Activated effector memory CD4-positive, alpha-beta T cell treated with Interleukin-2 at 50 U/mL for 16 hours (primary cell): ENCODE measurements around the gene STIM2.
A peak's percentile ranks its signal among the peaks of the same experiment; 100 is the strongest.
"Not testable (repeated sequence)": the region's sequence is repeated elsewhere in the genome, so short reads cannot be mapped to it uniquely, and the experiment has no call there.

Source experiments
- DNase-seq: peaks from one replicate; pipeline ENCODE4 v3.0.0-alpha.2; 2020

Gene STIM2

GRCh38 chr4:26860157-26860921, at the start of gene STIM2:
Gene STIM2 (plus strand): TSS chr4:26860841.
- peak; percentile 99 for DNase-seq

GRCh38 chr4:26811571-26811970, 49.1 kb upstream of the STIM2 start:
- not testable (repeated sequence) for DNase-seq

GRCh38 chr4:26812049-26812714, 48.5 kb upstream of the STIM2 start:
- DNase-seq, result no peak

GRCh38 chr4:26813698-26814097, 46.9 kb upstream of the STIM2 start:
- no peak for DNase-seq

- DNase-seq, result no peak
Measured at GRCh38 chr4:26815199-26815598, 45.4 kb upstream of the STIM2 start.

GRCh38 chr4:26815706-26816105, 44.9 kb upstream of the STIM2 start:
- no peak for DNase-seq

- DNase-seq, result no peak
Measured at GRCh38 chr4:26819026-26819425, 41.6 kb upstream of the STIM2 start.

- DNase-seq, result no peak
Measured at GRCh38 chr4:26819478-26820095, 41.1 kb upstream of the STIM2 start.

GRCh38 chr4:26820346-26820745, 40.3 kb upstream of the STIM2 start:
- no peak for DNase-seq

GRCh38 chr4:26821031-26821430, 39.6 kb upstream of the STIM2 start:
- no peak for DNase-seq

GRCh38 chr4:26821677-26822503, 38.8 kb upstream of the STIM2 start:
- DNase-seq, result no peak

- no peak for DNase-seq
Measured at GRCh38 chr4:26822546-26822945, 38.1 kb upstream of the STIM2 start.

GRCh38 chr4:26822974-26823373, 37.7 kb upstream of the STIM2 start:
- not testable (repeated sequence) for DNase-seq

GRCh38 chr4:26823583-26823982, 37.1 kb upstream of the STIM2 start:
- no peak for DNase-seq

GRCh38 chr4:26824667-26825066, 36.0 kb upstream of the STIM2 start:
- no peak for DNase-seq

- DNase-seq, result no peak
Measured at GRCh38 chr4:26826721-26827120, 33.9 kb upstream of the STIM2 start.

- not testable (repeated sequence) for DNase-seq
Measured at GRCh38 chr4:26827336-26827735, 33.3 kb upstream of the STIM2 start.

- no peak for DNase-seq
Measured at GRCh38 chr4:26827798-26828197, 32.8 kb upstream of the STIM2 start.

- DNase-seq, result no peak
Measured at GRCh38 chr4:26829018-26829417, 31.6 kb upstream of the STIM2 start.

- DNase-seq, result no peak
Measured at GRCh38 chr4:26830033-26830432, 30.6 kb upstream of the STIM2 start.

GRCh38 chr4:26830701-26831100, 29.9 kb upstream of the STIM2 start:
- no peak for DNase-seq

GRCh38 chr4:26836539-26836938, 24.1 kb upstream of the STIM2 start:
- no peak for DNase-seq
